Left forelimb (tissue), 1 donor: ENCODE results near the gene ARL6IP4.
"Not testable (repeated sequence)": the region's sequence is repeated elsewhere in the genome, so short reads cannot be mapped to it uniquely, and the experiment has no call there.

Source experiments
- DNase-seq: peaks from one replicate; pipeline ENCODE4 v3.0.0-alpha.2; 2018; ENCODE audit warnings: low spot score

ARL6IP4 gene

DNA sequence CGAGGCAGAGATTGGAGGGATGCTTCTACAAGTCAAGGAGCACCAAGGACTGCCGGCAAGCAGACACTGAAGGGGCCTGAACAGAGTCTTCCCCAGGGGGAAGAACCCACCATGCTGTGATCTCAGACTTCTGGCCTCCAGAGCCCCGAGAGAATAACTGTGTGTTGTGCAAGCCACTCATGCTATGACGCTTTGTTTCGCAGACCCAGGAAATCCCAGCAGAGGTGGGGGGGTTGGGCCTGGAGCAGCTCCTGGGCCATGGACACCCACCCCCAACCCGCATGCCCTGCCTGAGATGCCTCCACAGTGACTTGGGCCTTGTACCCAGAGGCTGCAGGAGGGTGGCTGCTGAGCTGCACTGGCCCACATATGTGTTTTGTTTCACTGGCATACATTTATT is 31.2 kb downstream of the ARL6IP4 start:
- DNase-seq = no peak

DNA sequence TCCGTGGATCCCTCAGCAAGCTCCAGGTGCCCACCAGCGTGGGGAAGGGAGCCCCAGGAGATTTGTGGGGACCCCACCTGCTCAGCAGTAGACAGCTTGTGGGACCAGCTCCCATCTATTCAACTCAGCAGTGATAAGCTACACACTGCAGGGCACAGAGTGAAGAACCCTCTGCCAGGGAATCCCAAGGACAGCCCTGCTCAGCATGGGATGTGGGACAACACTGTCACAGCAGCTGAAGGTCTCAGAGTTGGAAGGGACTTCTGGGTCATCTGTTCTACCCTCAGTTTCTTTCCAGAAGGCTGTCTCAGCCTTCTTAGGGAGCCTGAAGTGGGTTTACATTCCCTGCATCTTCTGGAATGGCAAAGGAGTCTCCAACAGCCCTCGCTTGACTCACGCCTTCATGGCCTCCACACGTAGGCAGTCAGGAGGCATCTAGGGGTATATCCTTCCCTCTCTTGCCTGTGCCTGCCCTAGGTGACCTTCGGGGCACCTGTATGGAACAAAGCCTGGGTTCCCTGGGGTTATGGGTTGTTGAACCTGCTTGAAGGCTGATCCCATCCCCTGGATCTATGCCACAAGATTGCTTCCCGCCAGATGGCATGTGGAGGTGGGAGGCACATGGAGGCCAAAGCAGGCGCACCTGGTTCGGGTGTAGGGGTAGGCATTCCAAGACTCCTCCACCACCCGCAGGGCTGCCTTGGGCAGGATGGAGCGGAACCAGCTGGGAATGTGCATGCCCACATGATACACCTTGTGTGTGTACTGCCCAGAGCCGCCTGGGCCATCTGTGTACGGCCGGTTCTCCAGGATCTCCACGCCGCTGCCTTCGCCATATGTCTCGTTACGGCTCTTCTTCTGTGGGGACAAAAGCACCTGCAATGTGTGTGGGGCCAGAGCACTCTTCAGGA is 33.0 kb downstream of the ARL6IP4 start:
- no peak for DNase-seq

DNA sequence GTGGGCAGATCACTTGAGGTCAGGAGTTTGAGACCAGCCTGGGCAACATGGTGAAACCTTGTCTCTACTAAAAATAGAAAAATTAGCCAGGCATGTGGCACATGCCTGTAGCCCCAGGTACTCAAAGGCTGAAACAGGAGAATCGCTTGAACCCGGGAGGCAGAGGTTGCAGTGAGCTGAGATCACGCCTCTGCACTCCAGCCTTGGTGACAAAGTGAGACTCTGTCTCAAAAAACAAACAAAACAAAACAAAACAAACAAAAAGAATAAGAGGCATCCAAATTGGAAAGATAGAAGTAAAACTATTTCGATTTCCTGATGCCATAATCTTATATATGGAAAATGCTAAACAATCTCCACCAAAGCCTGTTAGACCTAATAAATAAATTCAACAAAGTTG is 34.0 kb downstream of the ARL6IP4 start:
- not testable (repeated sequence) for DNase-seq

DNA sequence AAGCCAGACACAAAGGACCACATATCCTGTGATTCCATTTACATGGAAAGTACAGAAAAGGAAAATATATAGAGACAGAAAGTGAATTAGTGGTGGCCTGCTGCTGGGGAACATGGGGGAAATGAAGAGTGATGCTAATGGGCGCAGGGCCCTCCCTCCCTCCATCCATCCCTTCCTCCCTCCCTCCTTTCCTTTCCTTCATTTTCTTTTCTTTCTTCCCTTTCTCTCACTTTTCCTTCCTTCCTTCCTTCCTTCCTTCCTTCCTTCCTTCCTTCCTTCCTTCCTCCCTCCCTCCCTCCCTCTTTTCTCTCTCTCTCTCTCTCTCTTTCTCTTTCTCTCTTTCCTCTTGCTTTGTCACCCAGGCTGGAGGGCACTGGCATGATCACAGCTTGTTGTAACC is 37.3 kb downstream of the ARL6IP4 start:
- DNase-seq = no peak

DNA sequence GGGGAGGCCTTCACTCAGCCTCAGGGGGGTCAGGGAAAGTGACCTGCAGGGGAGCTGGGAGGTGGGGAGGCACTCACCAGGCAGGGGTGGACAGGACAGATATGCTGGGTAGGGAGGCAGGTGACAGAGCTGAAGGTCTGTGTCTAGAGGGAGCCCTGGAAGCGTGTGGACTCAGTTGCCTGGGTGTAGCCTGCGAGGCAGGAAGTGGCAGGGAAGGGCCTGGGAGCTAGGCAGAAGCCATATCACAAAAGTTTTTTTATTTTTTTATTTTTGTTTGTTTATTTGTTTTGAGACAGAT is 39.3 kb downstream of the ARL6IP4 start:
- no peak for DNase-seq

GRCh38 chr12:123021688-123022604 is 41.5 kb downstream of the ARL6IP4 start:
- DNase-seq = no peak

- DNase-seq = no peak
Measured at GRCh38 chr12:123022846-123023245, 42.4 kb downstream of the ARL6IP4 start.

DNA sequence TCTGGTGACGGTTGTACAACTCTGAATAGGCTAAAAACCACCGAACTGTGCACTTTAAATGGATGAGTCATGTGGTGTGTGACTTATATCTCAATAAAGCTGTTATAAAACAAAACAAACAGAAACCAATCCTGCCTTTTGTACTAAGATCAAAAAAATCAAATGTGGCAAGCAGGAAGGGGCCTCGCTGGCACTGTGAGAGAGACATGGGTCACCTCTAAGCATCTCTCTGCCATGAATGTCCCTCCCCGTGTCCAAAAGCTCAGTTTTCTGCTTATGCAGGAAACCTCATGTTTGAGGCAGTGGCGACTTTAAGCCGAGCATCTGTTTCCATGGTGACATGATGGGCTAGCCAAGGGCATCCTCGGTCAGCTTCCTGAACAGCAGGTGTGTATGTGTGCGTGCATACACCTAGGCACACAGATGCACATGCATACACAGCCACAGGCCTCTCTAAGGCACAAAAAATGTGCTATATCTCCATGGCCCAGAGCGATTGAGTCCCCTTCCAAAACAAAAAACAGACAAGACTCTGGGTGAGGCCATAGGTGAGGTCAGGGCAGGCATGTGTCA is 44.4 kb downstream of the ARL6IP4 start:
- DNase-seq = no peak

GRCh38 chr12:123026094-123026853 is 45.8 kb downstream of the ARL6IP4 start:
- no peak for DNase-seq

DNA sequence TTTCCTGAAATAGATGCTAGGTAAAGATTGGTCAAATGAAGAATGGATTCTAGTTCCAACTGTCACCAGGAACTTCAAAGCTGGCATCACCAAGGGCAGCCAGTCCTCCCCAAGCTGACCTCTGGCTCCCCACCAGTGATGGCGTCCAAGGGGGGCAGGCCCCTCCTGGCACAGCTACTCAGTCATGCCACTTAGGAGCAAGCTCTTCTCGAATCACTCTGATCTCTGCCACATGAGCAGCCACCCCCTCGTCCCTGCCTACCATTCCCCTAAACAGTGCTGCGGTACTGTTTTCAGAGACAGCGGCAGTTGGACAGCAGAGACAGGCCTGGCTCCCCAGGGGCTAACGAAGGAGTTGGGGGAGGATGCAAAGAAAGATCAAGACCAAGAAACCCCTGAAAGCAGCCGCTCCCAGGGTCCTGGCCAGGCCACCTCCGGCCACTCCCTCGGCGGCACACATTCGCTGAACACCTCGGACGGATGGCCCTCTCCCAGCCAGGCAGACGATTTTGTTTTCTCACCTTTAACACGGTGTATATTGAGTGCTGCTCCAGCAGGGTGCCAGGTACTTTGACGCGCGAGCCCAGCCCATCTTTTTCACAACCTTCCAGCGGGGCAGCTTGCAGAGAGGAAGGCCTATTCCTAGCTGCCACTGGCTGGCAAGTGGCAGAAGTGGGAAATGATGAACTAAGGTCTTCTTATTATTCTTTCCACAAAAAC is 47.4 kb downstream of the ARL6IP4 start:
- no peak for DNase-seq

DNA sequence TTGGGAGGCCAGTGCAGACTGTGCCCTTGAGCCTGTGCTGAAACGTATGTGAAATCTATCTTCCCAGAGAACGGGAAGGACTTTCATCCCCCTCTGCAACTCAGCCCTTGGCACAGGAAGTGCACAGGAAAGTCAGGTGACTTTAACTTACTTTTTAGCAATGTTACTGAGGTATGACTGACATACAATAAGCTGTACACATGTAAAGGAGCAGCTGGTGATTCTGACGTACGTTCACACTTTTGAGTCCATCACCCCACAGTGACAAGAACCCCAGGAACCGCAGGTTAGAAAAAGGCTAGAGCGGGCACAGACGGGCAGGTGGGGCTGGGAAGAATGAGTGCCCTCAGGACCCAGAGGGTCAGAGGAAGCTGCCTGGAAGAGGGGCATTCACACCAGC is 48.0 kb downstream of the ARL6IP4 start:
- no peak for DNase-seq

GRCh38 chr12:123029550-123029949 is 49.1 kb downstream of the ARL6IP4 start:
- no peak for DNase-seq

- DNase-seq = no peak
Measured at GRCh38 chr12:123030686-123031085, 50.2 kb downstream of the ARL6IP4 start.

DNA sequence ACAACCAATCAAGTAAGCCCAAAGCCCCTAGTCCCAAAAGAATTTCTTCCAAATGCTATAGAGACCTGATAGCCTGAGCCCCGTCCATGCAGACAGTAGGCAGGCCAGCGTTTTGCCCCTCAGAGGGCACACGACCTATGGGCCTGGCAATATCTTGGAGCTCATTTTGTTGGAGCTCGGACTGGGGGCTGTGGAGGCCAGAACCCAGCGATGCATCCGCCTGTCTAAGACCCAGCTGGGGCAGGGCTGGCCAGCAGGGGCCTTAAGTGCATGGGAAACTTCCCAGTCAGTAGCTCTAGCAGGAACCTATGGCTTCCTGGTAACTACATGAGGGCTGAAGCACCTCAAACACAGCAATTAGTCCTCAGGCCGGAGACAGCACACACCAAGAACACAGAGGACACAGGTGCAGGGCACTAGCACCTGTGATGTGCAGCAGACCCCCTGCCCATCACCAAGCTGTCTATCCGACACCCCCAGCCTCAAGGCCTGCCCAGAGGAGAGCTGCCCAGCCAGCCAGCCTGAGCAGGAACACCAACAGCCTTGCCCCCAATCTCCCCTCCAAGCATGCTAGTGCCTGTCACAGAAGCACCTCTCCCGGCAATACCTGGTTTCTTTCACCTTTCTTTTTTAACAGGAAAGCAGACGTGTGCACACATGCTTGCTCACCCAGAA is 50.8 kb downstream of the ARL6IP4 start:
- DNase-seq = no peak
